Body of pancreas (tissue), 4 donors: ENCODE results near the gene PMM1.

Experiments
- CTCF ChIP-seq, 7 experiments: fragments of 450-650 bp in 4 of 7; fragments of 200-600 bp in 3 of 7; sonication (generic) in 3 of 7; IDR thresholded peaks; one replicate each; pipeline ENCODE4 v1.5.1; 2016 to 2019; ENCODE audit warnings: antibody characterized with exemption in 7 of 7
- POLR2A ChIP-seq, 3 donors: fragments of 450-650 bp; IDR thresholded peaks; one replicate each; pipeline ENCODE4 v1.6.1; 2016; ENCODE audit warnings: antibody characterized with exemption in 3 of 3, mild to moderate bottlenecking in 2 of 3

GRCh38 chr22:41603873-41604332 lies 14.3 kb upstream of the PMM1 start:
- TF ChIP-seq CTCF (IDR thresholded peaks at IDR 0.05) = no peak
- TF ChIP-seq POLR2A (IDR thresholded peaks at IDR 0.05) = no peak
